GM12878 (cell line): ENCODE results near the gene KLHL1. TPM values are rescaled to one million over a fixed set of nuclear protein-coding genes. Genes with fewer than 3 reads are reported as not detected.

Experiments used
- ATF7 ChIP-seq: fragments of 450-650 bp; IDR thresholded peaks from 2 replicates; pipeline ENCODE4 v1.6.1; 2016; ENCODE audit warnings: low read depth, mild to moderate bottlenecking
- BACH1 ChIP-seq: fragments of 450-650 bp; IDR thresholded peaks from 2 replicates; pipeline ENCODE4 v1.6.1; 2017; ENCODE audit warnings: mild to moderate bottlenecking, borderline replicate concordance
- CBFB ChIP-seq: IDR thresholded peaks from 2 replicates; pipeline ENCODE4 v1.6.1; 2016; ENCODE audit warnings: antibody characterized with exemption, low read depth
- CHD1 ChIP-seq: IDR thresholded peaks from 2 replicates; pipeline ENCODE4 v1.6.1; 2012; ENCODE audit warnings: low read depth, low read length, improper control_type of control experiment
- ETV6 ChIP-seq, 2 experiments: fragments of 450-650 bp in 1 of 2; IDR thresholded peaks in 1 of 2; conservative IDR thresholded peaks in 1 of 2; 2 replicates each; pipeline ENCODE4 v1.6.1; 2014; ENCODE audit warnings: antibody characterized with exemption in 1 of 2, borderline replicate concordance in 1 of 2, low read depth in 1 of 2, mild to moderate bottlenecking in 1 of 2, moderate library complexity in 1 of 2
- FOXK2 ChIP-seq: fragments of 450-650 bp; IDR thresholded peaks from 2 replicates; pipeline ENCODE4 v1.6.1; 2017; ENCODE audit warnings: mild to moderate bottlenecking, moderate library complexity
- IRF4 ChIP-seq: IDR thresholded peaks from 2 replicates; pipeline ENCODE4 v1.6.1; 2011; ENCODE audit warnings: low read depth, low read length
- JUNB ChIP-seq: IDR thresholded peaks from 2 replicates; pipeline ENCODE4 v1.6.1; 2016; ENCODE audit warnings: antibody characterized with exemption, mild to moderate bottlenecking
- MTA3 ChIP-seq: IDR thresholded peaks from 2 replicates; pipeline ENCODE4 v1.6.1; 2012; ENCODE audit warnings: low read length, inconsistent platforms, borderline replicate concordance
- PAX8 ChIP-seq: fragments of 450-650 bp; IDR thresholded peaks from 2 replicates; pipeline ENCODE4 v1.6.1; 2017; ENCODE audit warnings: mild to moderate bottlenecking, moderate library complexity
- POLR2AphosphoS2 ChIP-seq: IDR thresholded peaks from 2 replicates; pipeline ENCODE4 v1.6.1; 2011; ENCODE audit warnings: low read depth, mild to moderate bottlenecking, low read length, improper control_type of control experiment, moderate library complexity
- POLR2AphosphoS5 ChIP-seq: IDR thresholded peaks from 2 replicates; pipeline ENCODE4 v1.6.1; 2011; ENCODE audit warnings: mild to moderate bottlenecking, low read length, inconsistent platforms
- RAD21 ChIP-seq: IDR thresholded peaks from 2 replicates; pipeline ENCODE4 v1.6.1; 2011; ENCODE audit warnings: mild to moderate bottlenecking, low read depth, low read length, moderate library complexity; ENCODE audit not compliant: insufficient read depth
- RBBP5 ChIP-seq: fragments of 200-600 bp; sonication (generic); conservative IDR thresholded peaks from 2 replicates; pipeline ENCODE4 v1.6.1; 2016
- RELB ChIP-seq: fragments of 450-650 bp; IDR thresholded peaks from 2 replicates; pipeline ENCODE4 v1.6.1; 2017; ENCODE audit warnings: low read depth, mild to moderate bottlenecking, moderate library complexity
- RFX5 ChIP-seq: IDR thresholded peaks from 2 replicates; pipeline ENCODE4 v1.6.1; 2011; ENCODE audit warnings: low read depth, low read length, improper control_type of control experiment
- SIN3A ChIP-seq: IDR thresholded peaks from 2 replicates; pipeline ENCODE4 v1.6.1; 2012; ENCODE audit warnings: low read depth, low read length, improper control_type of control experiment
- SPI1 ChIP-seq: IDR thresholded peaks from 2 replicates; pipeline ENCODE4 v1.6.1; 2011; ENCODE audit warnings: low read depth, mild to moderate bottlenecking, low read length, moderate library complexity, borderline replicate concordance; ENCODE audit not compliant: insufficient read depth
- WRNIP1 ChIP-seq: IDR thresholded peaks from 2 replicates; pipeline ENCODE4 v1.6.1; 2011; ENCODE audit warnings: low read depth, low read length, improper control_type of control experiment, borderline replicate concordance
- polyA plus RNA-seq, 11 experiments: library from polyadenylated mRNA; depleted of rRNA in 4 of 11; unstranded in 6 of 11; stranded (reverse) in 5 of 11; fragments of >200 nt; fragmentation: Nextera tagmentation in 4 of 11; fragmentation: Illumina TruSeq in 1 of 11; extraction: Ambion mirVana in 4 of 11; extraction: Trizol in 1 of 11; gene quantifications; 1 replicate in 1 of 11; 2 replicates in 10 of 11; pipeline versions ENCODE4 v1.2.1 to v1.2.3, GENCODE V29; 2011 to 2016; ENCODE audit warnings: inconsistent platforms in 2 of 11, missing spikeins in 2 of 11, low read depth in 1 of 11
- total RNA-seq, 4 experiments: library from RNA; depleted of rRNA in 3 of 4; stranded (reverse); fragments of >200 nt in 3 of 4; fragmentation: Illumina TruSeq in 1 of 4; extraction: Trizol in 1 of 4; gene quantifications; 2 replicates each; pipeline versions ENCODE4 v1.2.1 to v1.2.3, GENCODE V29; 2013 to 2021
- TF ChIP-seq, protein P1 (sequence below): fragments of 150-350 bp; IDR thresholded peaks from 2 replicates; pipeline ENCODE4 v1.6.1; 2016; ENCODE audit warnings: low read depth, low read length
- TF ChIP-seq, protein P2 (sequence below): IDR thresholded peaks from 2 replicates; pipeline ENCODE4 v1.6.1; 2011; ENCODE audit warnings: mild to moderate bottlenecking, low read depth, low read length, moderate library complexity; ENCODE audit not compliant: insufficient replicate concordance
- TF ChIP-seq, protein P3 (sequence below): fragments of 450-650 bp; IDR thresholded peaks from 2 replicates; pipeline ENCODE4 v1.6.1; 2016; ENCODE audit warnings: mild to moderate bottlenecking, moderate library complexity, borderline replicate concordance

Gene KLHL1
- total and polyA plus RNA-seq, 10 of the 15 experiments (the other 5 are each of a cell fraction or from before 2014, with no cell fraction given), result 0.02 to 0.13 (median 0.05) TPM; not detected in 2

DNA sequence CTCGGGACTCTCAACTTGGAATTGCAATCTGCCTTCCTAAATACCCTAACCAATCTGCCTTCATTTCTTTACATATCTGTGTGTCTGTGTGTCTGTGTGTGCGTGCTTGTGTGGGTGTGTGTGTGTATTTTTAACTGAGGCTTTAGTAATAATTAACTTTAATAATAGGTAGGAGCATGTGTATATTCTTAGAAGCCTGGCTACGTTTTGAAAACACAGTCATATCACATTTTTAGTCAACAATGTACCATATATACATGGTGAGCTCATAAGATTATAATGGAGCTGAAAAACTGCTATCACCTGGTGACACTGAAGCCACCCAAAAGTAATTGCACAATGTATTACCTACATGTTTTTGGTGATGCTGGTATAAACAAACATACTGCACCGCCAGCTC, 66.1 kb downstream of the KLHL1 start (continued):
- TF ChIP-seq, protein P1, sequence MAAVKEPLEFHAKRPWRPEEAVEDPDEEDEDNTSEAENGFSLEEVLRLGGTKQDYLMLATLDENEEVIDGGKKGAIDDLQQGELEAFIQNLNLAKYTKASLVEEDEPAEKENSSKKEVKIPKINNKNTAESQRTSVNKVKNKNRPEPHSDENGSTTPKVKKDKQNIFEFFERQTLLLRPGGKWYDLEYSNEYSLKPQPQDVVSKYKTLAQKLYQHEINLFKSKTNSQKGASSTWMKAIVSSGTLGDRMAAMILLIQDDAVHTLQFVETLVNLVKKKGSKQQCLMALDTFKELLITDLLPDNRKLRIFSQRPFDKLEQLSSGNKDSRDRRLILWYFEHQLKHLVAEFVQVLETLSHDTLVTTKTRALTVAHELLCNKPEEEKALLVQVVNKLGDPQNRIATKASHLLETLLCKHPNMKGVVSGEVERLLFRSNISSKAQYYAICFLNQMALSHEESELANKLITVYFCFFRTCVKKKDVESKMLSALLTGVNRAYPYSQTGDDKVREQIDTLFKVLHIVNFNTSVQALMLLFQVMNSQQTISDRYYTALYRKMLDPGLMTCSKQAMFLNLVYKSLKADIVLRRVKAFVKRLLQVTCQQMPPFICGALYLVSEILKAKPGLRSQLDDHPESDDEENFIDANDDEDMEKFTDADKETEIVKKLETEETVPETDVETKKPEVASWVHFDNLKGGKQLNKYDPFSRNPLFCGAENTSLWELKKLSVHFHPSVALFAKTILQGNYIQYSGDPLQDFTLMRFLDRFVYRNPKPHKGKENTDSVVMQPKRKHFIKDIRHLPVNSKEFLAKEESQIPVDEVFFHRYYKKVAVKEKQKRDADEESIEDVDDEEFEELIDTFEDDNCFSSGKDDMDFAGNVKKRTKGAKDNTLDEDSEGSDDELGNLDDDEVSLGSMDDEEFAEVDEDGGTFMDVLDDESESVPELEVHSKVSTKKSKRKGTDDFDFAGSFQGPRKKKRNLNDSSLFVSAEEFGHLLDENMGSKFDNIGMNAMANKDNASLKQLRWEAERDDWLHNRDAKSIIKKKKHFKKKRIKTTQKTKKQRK, result no peak
- peak; percentile 41; the same call in 1 of the 2 replicates for TF ChIP-seq JUNB
- TF ChIP-seq, protein P2, sequence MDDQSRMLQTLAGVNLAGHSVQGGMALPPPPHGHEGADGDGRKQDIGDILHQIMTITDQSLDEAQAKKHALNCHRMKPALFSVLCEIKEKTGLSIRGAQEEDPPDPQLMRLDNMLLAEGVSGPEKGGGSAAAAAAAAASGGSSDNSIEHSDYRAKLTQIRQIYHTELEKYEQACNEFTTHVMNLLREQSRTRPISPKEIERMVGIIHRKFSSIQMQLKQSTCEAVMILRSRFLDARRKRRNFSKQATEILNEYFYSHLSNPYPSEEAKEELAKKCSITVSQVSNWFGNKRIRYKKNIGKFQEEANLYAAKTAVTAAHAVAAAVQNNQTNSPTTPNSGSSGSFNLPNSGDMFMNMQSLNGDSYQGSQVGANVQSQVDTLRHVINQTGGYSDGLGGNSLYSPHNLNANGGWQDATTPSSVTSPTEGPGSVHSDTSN, result no peak
- no peak for TF ChIP-seq MTA3
- no peak for TF ChIP-seq RAD21
- no peak for TF ChIP-seq CHD1
- TF ChIP-seq ETV6 (conservative IDR thresholded peaks at IDR 0.05 in 1 of 2, IDR thresholded peaks at IDR 0.05 in 1 of 2; ENCODE audit: borderline replicate concordance in 1 of 2, low read depth in 1 of 2), result no peak
- no peak for TF ChIP-seq FOXK2
- TF ChIP-seq RELB, result peak; percentile 60; the same call in 1 of the 2 replicates
- TF ChIP-seq WRNIP1, result no peak
- no peak for TF ChIP-seq CBFB
- no peak for TF ChIP-seq PAX8
- no peak for TF ChIP-seq SPI1
- TF ChIP-seq, protein P3, sequence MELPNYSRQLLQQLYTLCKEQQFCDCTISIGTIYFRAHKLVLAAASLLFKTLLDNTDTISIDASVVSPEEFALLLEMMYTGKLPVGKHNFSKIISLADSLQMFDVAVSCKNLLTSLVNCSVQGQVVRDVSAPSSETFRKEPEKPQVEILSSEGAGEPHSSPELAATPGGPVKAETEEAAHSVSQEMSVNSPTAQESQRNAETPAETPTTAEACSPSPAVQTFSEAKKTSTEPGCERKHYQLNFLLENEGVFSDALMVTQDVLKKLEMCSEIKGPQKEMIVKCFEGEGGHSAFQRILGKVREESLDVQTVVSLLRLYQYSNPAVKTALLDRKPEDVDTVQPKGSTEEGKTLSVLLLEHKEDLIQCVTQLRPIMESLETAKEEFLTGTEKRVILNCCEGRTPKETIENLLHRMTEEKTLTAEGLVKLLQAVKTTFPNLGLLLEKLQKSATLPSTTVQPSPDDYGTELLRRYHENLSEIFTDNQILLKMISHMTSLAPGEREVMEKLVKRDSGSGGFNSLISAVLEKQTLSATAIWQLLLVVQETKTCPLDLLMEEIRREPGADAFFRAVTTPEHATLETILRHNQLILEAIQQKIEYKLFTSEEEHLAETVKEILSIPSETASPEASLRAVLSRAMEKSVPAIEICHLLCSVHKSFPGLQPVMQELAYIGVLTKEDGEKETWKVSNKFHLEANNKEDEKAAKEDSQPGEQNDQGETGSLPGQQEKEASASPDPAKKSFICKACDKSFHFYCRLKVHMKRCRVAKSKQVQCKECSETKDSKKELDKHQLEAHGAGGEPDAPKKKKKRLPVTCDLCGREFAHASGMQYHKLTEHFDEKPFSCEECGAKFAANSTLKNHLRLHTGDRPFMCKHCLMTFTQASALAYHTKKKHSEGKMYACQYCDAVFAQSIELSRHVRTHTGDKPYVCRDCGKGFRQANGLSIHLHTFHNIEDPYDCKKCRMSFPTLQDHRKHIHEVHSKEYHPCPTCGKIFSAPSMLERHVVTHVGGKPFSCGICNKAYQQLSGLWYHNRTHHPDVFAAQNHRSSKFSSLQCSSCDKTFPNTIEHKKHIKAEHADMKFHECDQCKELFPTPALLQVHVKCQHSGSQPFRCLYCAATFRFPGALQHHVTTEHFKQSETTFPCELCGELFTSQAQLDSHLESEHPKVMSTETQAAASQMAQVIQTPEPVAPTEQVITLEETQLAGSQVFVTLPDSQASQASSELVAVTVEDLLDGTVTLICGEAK, result no peak
- no peak for TF ChIP-seq POLR2AphosphoS2
- no peak for TF ChIP-seq POLR2AphosphoS5
- no peak for TF ChIP-seq RBBP5
- TF ChIP-seq RFX5, result no peak
- TF ChIP-seq IRF4, result no peak
- no peak for TF ChIP-seq SIN3A
- TF ChIP-seq ATF7, result peak; percentile 88
- 0 out of 2 replicates have a peak, but pooled peaks have one; percentile 33 for TF ChIP-seq BACH1
